Coronary artery (tissue), 2 donors: ENCODE measurements around the gene CST5.
"Not testable (repeated sequence)": the region's sequence is repeated elsewhere in the genome, so short reads cannot be mapped to it uniquely, and the experiment has no call there.

Experiments used
- DNase-seq: peaks from one replicate; pipeline ENCODE4 v3.0.0-alpha.2; 2017; ENCODE audit warnings: low spot score
- H3K27ac ChIP-seq, 2 donors: fragments of 200-600 bp; sonication (generic); one replicate each; pipeline ENCODE4 v1.5.1; 2016 to 2019
- H3K4me3 ChIP-seq: fragments of 200-600 bp; sonication (generic); 2 replicates; pipeline ENCODE4 v1.5.1; 2016; ENCODE audit warnings: mild to moderate bottlenecking, moderate library complexity
- CTCF ChIP-seq: fragments of 200-600 bp; sonication (generic); IDR thresholded peaks from one replicate; pipeline ENCODE4 v1.5.1; 2019; ENCODE audit warnings: antibody characterized with exemption

The CST5 gene

GRCh38 chr20:23835716-23836115 lies 43.8 kb downstream of the CST5 start:
- no peak for DNase-seq
- no peak overlapping the region for H3K4me3 ChIP-seq
- no peak for TF ChIP-seq CTCF
- H3K27ac ChIP-seq, result no peak overlapping the region

GRCh38 chr20:23832775-23833513 lies 46.6 kb downstream of the CST5 start:
- DNase-seq, result no peak
- no peak for TF ChIP-seq CTCF
- H3K4me3 ChIP-seq, result no peak overlapping the region
- no peak overlapping the region for H3K27ac ChIP-seq

GRCh38 chr20:23831961-23832360 lies 47.6 kb downstream of the CST5 start:
- not testable (repeated sequence) for H3K4me3 ChIP-seq, DNase-seq, H3K27ac ChIP-seq

- TF ChIP-seq CTCF, result no peak
- Histone ChIP-seq H3K4me3 (no peak within 1 kb of the TSS), H3K27ac (no peak within 1 kb of the TSS)
- no peak for DNase-seq
These were observed 53.0 kb downstream of the CST5 start, which contains the start of gene CST2 for GRCh38 chr20:23826541-23827021. CST2 (minus strand) TSS chr20:23826729; CDS start chr20:23826660, 69 bp downstream.
